Endothelial cell of umbilical vein (primary cell): ENCODE measurements around the gene KRTAP25-1. TPM values are rescaled to one million over a fixed set of nuclear protein-coding genes. Genes with fewer than 3 reads are reported as not detected.

Source experiments
- BruUV-seq: library from RNA; stranded (reverse); fragments of 400-500 nt; replicated peaks from 2 replicates; lab custom pipeline; 2021; lab: Mats Ljungman, UMichigan
- CTCF ChIA-PET: fragments of 300-600, 350-600 bp; sonication (Branson Sonifier 250); formaldehyde crosslinking; loops from one replicate; lab custom pipeline; 2021; ENCODE audit warnings: antibody characterized with exemption, inconsistent platforms; lab: Charles Lee
- POLR2A ChIA-PET: fragments of 300-600, 350-600 bp; sonication (Branson Sonifier 250); formaldehyde crosslinking; loops from one replicate; lab custom pipeline; 2021; ENCODE audit warnings: antibody characterized with exemption, inconsistent platforms; lab: Charles Lee
- DNase-seq: peaks from one replicate; pipeline ENCODE4 v3.0.0-alpha.2; 2011; ENCODE audit warnings: low read depth, low spot score
- FAIRE-seq: peaks from 2 replicates; lab custom pipeline; 2011; peaks lifted over from hg19 to GRCh38; lab: Jason Lieb, UNC
- H2AFZ ChIP-seq: 2 replicates; pipeline ENCODE4 v1.6.0; 2012; ENCODE audit warnings: low read depth, low read length, control low read depth, inconsistent platforms
- H3K27ac ChIP-seq: 2 replicates; pipeline ENCODE4 v1.5.1; 2011; ENCODE audit warnings: low read depth, mild to moderate bottlenecking, control low read depth, low read length, moderate library complexity; ENCODE audit not compliant: insufficient read depth
- H3K27me3 ChIP-seq, 2 experiments: 2 replicates each; pipeline versions ENCODE4 v1.6.0 to v1.6.1; 2011; ENCODE audit warnings: low read length in 2 of 2, mixed read lengths in 1 of 2; ENCODE audit not compliant: control insufficient read depth in 2 of 2, insufficient read depth in 2 of 2
- H3K36me3 ChIP-seq, 2 experiments: 2 replicates in 1 of 2; 3 replicates in 1 of 2; pipeline ENCODE4 v1.5.1; 2011; ENCODE audit warnings: low read length in 2 of 2, mild to moderate bottlenecking in 1 of 2, moderate library complexity in 1 of 2; ENCODE audit not compliant: control insufficient read depth in 2 of 2, insufficient read depth in 2 of 2; ENCODE audit errors: extremely low read depth in 1 of 2
- H3K4me1 ChIP-seq: 3 replicates; pipeline ENCODE4 v1.5.1; 2011; ENCODE audit warnings: mild to moderate bottlenecking, low read length; ENCODE audit not compliant: control insufficient read depth, insufficient read depth; ENCODE audit errors: extremely low read depth
- H3K4me2 ChIP-seq: 2 replicates; pipeline ENCODE4 v1.6.1; 2011; ENCODE audit warnings: low read length, control low read depth, mixed read lengths; ENCODE audit not compliant: insufficient read depth
- H3K4me3 ChIP-seq, 3 experiments: fragments of 200-600 bp in 1 of 3; sonication (generic), shearing (Covaris generic) in 1 of 3; replicated peaks in 1 of 3; 2 replicates each; pipeline ENCODE4 v1.5.1; 2011 to 2016; ENCODE audit warnings: control low read depth in 3 of 3, low read length in 3 of 3, mild to moderate bottlenecking in 2 of 3, inconsistent platforms in 1 of 3, low read depth in 1 of 3, moderate library complexity in 1 of 3; ENCODE audit not compliant: insufficient read depth in 1 of 3
- H3K79me2 ChIP-seq: 2 replicates; pipeline ENCODE4 v1.6.0; 2012; ENCODE audit warnings: low read length, inconsistent platforms; ENCODE audit not compliant: control insufficient read depth, insufficient read depth
- H3K9ac ChIP-seq: replicated peaks from 2 replicates; pipeline ENCODE3; 2011; ENCODE audit warnings: low read length, control low read depth; ENCODE audit not compliant: insufficient read depth; ENCODE audit errors: extremely low read depth
- H3K9me1 ChIP-seq: replicated peaks from 3 replicates; pipeline ENCODE4 v1.6.0; 2011; ENCODE audit warnings: mild to moderate bottlenecking, low read length; ENCODE audit not compliant: control insufficient read depth, insufficient read depth; ENCODE audit errors: extremely low read depth
- H3K9me3 ChIP-seq: replicated peaks from 2 replicates; pipeline ENCODE4 v1.5.1; 2012; ENCODE audit warnings: low read length, inconsistent platforms; ENCODE audit not compliant: control insufficient read depth, insufficient read depth
- H4K20me1 ChIP-seq: replicated peaks from 2 replicates; pipeline ENCODE3; 2011; ENCODE audit warnings: mild to moderate bottlenecking, low read length; ENCODE audit not compliant: control insufficient read depth, insufficient read depth; ENCODE audit errors: extremely low read depth
- CTCF ChIP-seq, 2 donors: IDR thresholded peaks; 1 replicate in 1 of 2; 2 replicates in 1 of 2; pipeline ENCODE4 v1.5.1; 2011; ENCODE audit warnings: low read length in 2 of 2, mild to moderate bottlenecking in 2 of 2, moderate library complexity in 2 of 2, control low read depth in 1 of 2, inconsistent platforms in 1 of 2, low read depth in 1 of 2; ENCODE audit not compliant: insufficient read depth in 1 of 2; ENCODE audit errors: extremely low read depth in 1 of 2
- EZH2 ChIP-seq: IDR thresholded peaks from 2 replicates; pipeline ENCODE4 v1.6.1; 2012; ENCODE audit warnings: borderline replicate concordance, low read depth, mild to moderate bottlenecking, moderate library complexity, low read length, inconsistent platforms; ENCODE audit not compliant: severe bottlenecking
- FOS ChIP-seq: IDR thresholded peaks from 2 replicates; pipeline ENCODE4 v1.6.1; 2011; ENCODE audit warnings: mild to moderate bottlenecking, low read length, moderate library complexity, borderline replicate concordance; ENCODE audit not compliant: insufficient read depth
- GATA2 ChIP-seq: IDR thresholded peaks from 2 replicates; pipeline ENCODE4 v1.7.0; 2011; ENCODE audit warnings: low read depth, mild to moderate bottlenecking, moderate library complexity, mixed read lengths, low read length; ENCODE audit not compliant: insufficient read length, insufficient read depth
- JUN ChIP-seq: IDR thresholded peaks from 2 replicates; pipeline ENCODE4 v1.6.1; 2011; ENCODE audit warnings: borderline replicate concordance, low read depth; ENCODE audit not compliant: insufficient read length, insufficient read depth
- MAX ChIP-seq: IDR thresholded peaks from 2 replicates; pipeline ENCODE4 v1.6.1; 2011; ENCODE audit not compliant: insufficient read depth, insufficient read length
- MYC ChIP-seq: IDR thresholded peaks from one replicate; pipeline ENCODE4 v1.6.1; 2011; ENCODE audit warnings: mild to moderate bottlenecking, low read depth, low read length
- POLR2A ChIP-seq: IDR thresholded peaks from 2 replicates; pipeline ENCODE4 v1.6.1; 2012; ENCODE audit warnings: low read depth, mild to moderate bottlenecking, control low read depth, low read length
- POLR2AphosphoS5 ChIP-seq: IDR thresholded peaks from 2 replicates; pipeline ENCODE4 v1.6.1; 2012; ENCODE audit warnings: low read depth, mild to moderate bottlenecking, control low read depth, low read length, moderate library complexity; ENCODE audit not compliant: insufficient read depth
- dilution Hi-C: fragments of 300-500 bp; cut with MboI; formaldehyde crosslinking; loops from one replicate; pipeline ENCODE4 v1.15.0; 2019; ENCODE audit warnings: low sequenced_read_pairs; ENCODE audit not compliant: extremely low pct_ligation_motif_present
- intact Hi-C: fragments of 100-400 bp; cut with micrococcal nuclease; formaldehyde crosslinking; loops from one replicate; pipeline ENCODE4 v1.10.0; 2022
- polyA plus RNA-seq, 4 experiments: library from polyadenylated mRNA; depleted of rRNA in 3 of 4; stranded (reverse) in 3 of 4; unstranded in 1 of 4; fragments of >200 nt; gene quantifications; 2 replicates each; pipeline versions ENCODE4 v1.2.1 to v1.2.3, GENCODE V29; 2011 to 2012; ENCODE audit warnings: missing spikeins in 1 of 4
- total RNA-seq: library from RNA; stranded (reverse); gene quantifications from 2 replicates; pipeline ENCODE4 v1.2.3, GENCODE V29; 2021

The KRTAP25-1 gene
- total and polyA plus RNA-seq, 2 donors (not counting 3 experiments of a cell fraction or from before 2014, with no cell fraction given), result not detected

- Histone ChIP-seq H3K4me3 (no peak overlapping the region), H3K4me2 (no peak overlapping the region), H3K9me3 (peaks cover 3% of the 10 kb centered on the region), H3K9ac (no peak overlapping the region), H4K20me1 (no peaks in the 10 kb centered on the region), H3K9me1 (no peaks in the 10 kb centered on the region), H3K36me3 (no peaks in the 10 kb centered on the region), H2AFZ (no peak overlapping the region), H3K27me3 (no peaks in the 10 kb centered on the region), H3K4me1 (no peaks in the 10 kb centered on the region), H3K79me2 (no peaks in the 10 kb centered on the region), H3K27ac (no peak overlapping the region)
- no TSS peak for BruUV-seq
- ChIA-PET POLR2A (no interaction called here), CTCF (no interaction called here)
- FAIRE-seq (no peak), DNase-seq (no peak)
- TF ChIP-seq GATA2 (no peak), MYC (no peak), JUN (no peak), POLR2AphosphoS5 (no peak), FOS (no peak), CTCF (IDR thresholded peaks at IDR 0.05; ENCODE audit: extremely low read depth in 1 of 2, insufficient read depth in 1 of 2, low read depth in 1 of 2, low read length in 2 of 2) (no peak), MAX (no peak), EZH2 (no peak), POLR2A (no peak)
- dilution Hi-C loops (no loop called here), intact Hi-C loops (no loop called here)
Observed at GRCh38 chr21:30332681-30333080, 43.4 kb upstream of the KRTAP25-1 start.
